MM.1S (cell line): ENCODE measurements around the gene GTF3C2.

Experiments
- EZH2 ChIP-seq: fragments of 300-600 bp; sonication (generic); optimal IDR thresholded peaks from 2 replicates; pipeline ENCODE3; 2017; ENCODE audit warnings: low read depth, mild to moderate bottlenecking, antibody characterized with exemption, low read length, mixed read lengths
- EZH2phosphoT487 ChIP-seq: fragments of 300-600 bp; sonication (generic); IDR thresholded peaks from 2 replicates; pipeline ENCODE4 v1.6.1; 2018; ENCODE audit warnings: antibody characterized with exemption, low read length

- TF ChIP-seq EZH2phosphoT487: no peak
- TF ChIP-seq EZH2: no peak
Measured at GRCh38 chr2:27282892-27283291, 73.7 kb downstream of the GTF3C2 start.
